IMR-90 (cell line): ENCODE data around the gene ACTRT2. TPM values are rescaled to one million over a fixed set of nuclear protein-coding genes. Genes with fewer than 3 reads are reported as not detected.

ENCODE experiments used
- ATAC-seq: fragments of 200-7000 bp; cut with Tn5 transposase; 2 replicates; pipeline ENCODE4 v1.9.1; 2020; ENCODE audit warnings: low read depth, mild to moderate bottlenecking, moderate library complexity
- BruUV-seq: library from RNA; stranded (reverse); fragments of 400-500 nt; replicated peaks from 2 replicates; lab custom pipeline; 2021; lab: Mats Ljungman, UMichigan
- CTCF ChIA-PET: fragments of 300-600 bp; formaldehyde crosslinking; extraction: SDS; loops from one replicate; lab custom pipeline; 2021; ENCODE audit warnings: antibody characterized with exemption; lab: Yijun Ruan, JAX
- POLR2A ChIA-PET: fragments of 300-600 bp; sonication (Branson Sonifier 250); formaldehyde crosslinking; loops from one replicate; lab custom pipeline; 2022; ENCODE audit warnings: antibody characterized with exemption; ENCODE audit not compliant: unreplicated experiment; lab: Charles Lee
- DNase-seq: peaks from one replicate; pipeline ENCODE4 v3.0.0; 2013
- H2AFZ ChIP-seq: replicated peaks from 2 replicates; pipeline ENCODE3; 2013; ENCODE audit warnings: low read length, mild to moderate bottlenecking; ENCODE audit not compliant: poor library complexity
- H2AK5ac ChIP-seq: 2 replicates; pipeline ENCODE4 v1.6.1; 2013; ENCODE audit warnings: low read depth, low read length, inconsistent platforms
- H2AK9ac ChIP-seq: replicated peaks from 2 replicates; pipeline ENCODE3; 2013; ENCODE audit warnings: mild to moderate bottlenecking, low read depth, low read length, moderate library complexity; ENCODE audit not compliant: poor library complexity
- H2BK120ac ChIP-seq: 2 replicates; pipeline ENCODE4 v1.6.1; 2013; ENCODE audit warnings: low read depth, low read length, inconsistent platforms
- H2BK15ac ChIP-seq: 3 replicates; pipeline ENCODE4 v1.6.1; 2013; ENCODE audit warnings: low read depth, low read length, inconsistent platforms
- H2BK20ac ChIP-seq: 2 replicates; pipeline ENCODE4 v1.6.1; 2013; ENCODE audit warnings: low read depth, mild to moderate bottlenecking, inconsistent platforms, low read length, moderate library complexity
- H2BK5ac ChIP-seq: 2 replicates; pipeline ENCODE4 v1.6.1; 2013; ENCODE audit warnings: mild to moderate bottlenecking, low read depth, low read length, inconsistent platforms; ENCODE audit not compliant: poor library complexity, severe bottlenecking
- H3K14ac ChIP-seq: replicated peaks from 2 replicates; pipeline ENCODE4 v1.6.1; 2013; ENCODE audit warnings: low read depth, low read length, inconsistent platforms
- H3K18ac ChIP-seq: 2 replicates; pipeline ENCODE4 v1.6.1; 2013; ENCODE audit warnings: low read depth, low read length, control low read depth
- H3K23ac ChIP-seq: 2 replicates; pipeline ENCODE4 v1.6.1; 2013; ENCODE audit warnings: low read depth, low read length, inconsistent platforms
- H3K27ac ChIP-seq: 2 replicates; pipeline ENCODE4 v1.5.1; 2013; ENCODE audit warnings: mild to moderate bottlenecking, control low read depth, low read length; ENCODE audit not compliant: insufficient read depth
- H3K27me3 ChIP-seq: 2 replicates; pipeline ENCODE4 v1.6.1; 2013; ENCODE audit warnings: low read length; ENCODE audit not compliant: control insufficient read depth, insufficient read depth
- H3K36me3 ChIP-seq: 2 replicates; pipeline ENCODE4 v1.6.1; 2013; ENCODE audit warnings: low read length, mixed read lengths; ENCODE audit not compliant: control insufficient read depth, insufficient read depth
- H3K4ac ChIP-seq: 2 replicates; pipeline ENCODE4 v1.6.1; 2013; ENCODE audit warnings: low read depth, low read length, inconsistent platforms
- H3K4me1 ChIP-seq: 2 replicates; pipeline ENCODE4 v1.6.1; 2013; ENCODE audit warnings: low read length, mixed read lengths; ENCODE audit not compliant: control insufficient read depth, insufficient read depth
- H3K4me2 ChIP-seq: 2 replicates; pipeline ENCODE4 v1.6.1; 2013; ENCODE audit warnings: low read depth, mild to moderate bottlenecking, control low read depth, low read length, moderate library complexity
- H3K4me3 ChIP-seq: 2 replicates; pipeline ENCODE4 v1.5.1; 2013; ENCODE audit warnings: low read depth, mild to moderate bottlenecking, control low read depth, low read length, moderate library complexity; ENCODE audit not compliant: insufficient read depth
- H3K56ac ChIP-seq: 2 replicates; pipeline ENCODE4 v1.6.1; 2013; ENCODE audit warnings: low read length, inconsistent platforms; ENCODE audit not compliant: insufficient read depth; ENCODE audit errors: extremely low read depth
- H3K79me1 ChIP-seq, 2 experiments: 2 replicates each; pipeline ENCODE4 v1.6.1; 2013; ENCODE audit warnings: low read length in 2 of 2, inconsistent platforms in 1 of 2, low read depth in 1 of 2
- H3K9ac ChIP-seq: 2 replicates; pipeline ENCODE4 v1.6.1; 2013; ENCODE audit warnings: low read depth, low read length, control low read depth
- H3K9me1 ChIP-seq: 2 replicates; pipeline ENCODE4 v1.6.1; 2013; ENCODE audit warnings: low read length, inconsistent platforms; ENCODE audit not compliant: insufficient read depth
- H3K9me3 ChIP-seq: 2 replicates; pipeline ENCODE4 v1.6.1; 2013; ENCODE audit warnings: low read length; ENCODE audit not compliant: control insufficient read depth, insufficient read depth
- H4K20me1 ChIP-seq: 2 replicates; pipeline ENCODE4 v1.6.1; 2013; ENCODE audit warnings: low read length, inconsistent platforms; ENCODE audit not compliant: insufficient read depth
- H4K5ac ChIP-seq: 2 replicates; pipeline ENCODE4 v1.6.1; 2013; ENCODE audit warnings: mild to moderate bottlenecking, low read depth, low read length, control low read depth
- H4K8ac ChIP-seq, 2 experiments: 2 replicates each; pipeline ENCODE4 v1.6.1; 2013; ENCODE audit warnings: low read depth in 2 of 2, low read length in 2 of 2, control low read depth in 1 of 2, inconsistent platforms in 1 of 2
- H4K91ac ChIP-seq: 2 replicates; pipeline ENCODE4 v1.6.1; 2013; ENCODE audit warnings: low read depth, low read length, inconsistent platforms; ENCODE audit not compliant: insufficient read depth
- BHLHE40 ChIP-seq: fragments of 150-350 bp; IDR thresholded peaks from 2 replicates; pipeline ENCODE4 v1.6.1; 2016; ENCODE audit warnings: mild to moderate bottlenecking, low read depth, low read length
- CEBPB ChIP-seq: IDR thresholded peaks from 2 replicates; pipeline ENCODE4 v1.6.1; 2012; ENCODE audit warnings: low read depth, low read length, improper control_type of control experiment
- CHD1 ChIP-seq: IDR thresholded peaks from 2 replicates; pipeline ENCODE4 v1.6.1; 2012; ENCODE audit warnings: low read depth, low read length, improper control_type of control experiment
- CTCF ChIP-seq: conservative IDR thresholded peaks from 2 replicates; pipeline ENCODE4 v1.5.1; 2012; ENCODE audit warnings: mild to moderate bottlenecking, low read depth, low read length, improper control_type of control experiment
- FOS ChIP-seq: fragments of 150-350 bp; IDR thresholded peaks from 2 replicates; pipeline ENCODE4 v1.6.1; 2016; ENCODE audit warnings: low read depth, low read length
- MAFK ChIP-seq: IDR thresholded peaks from 2 replicates; pipeline ENCODE4 v1.6.1; 2012; ENCODE audit warnings: low read depth, low read length, improper control_type of control experiment
- MAZ ChIP-seq: IDR thresholded peaks from 2 replicates; pipeline ENCODE4 v1.6.1; 2012; ENCODE audit warnings: low read depth, mild to moderate bottlenecking, low read length, improper control_type of control experiment, moderate library complexity, borderline replicate concordance
- MXI1 ChIP-seq: IDR thresholded peaks from 2 replicates; pipeline ENCODE4 v1.6.1; 2012; ENCODE audit warnings: low read depth, mild to moderate bottlenecking, low read length, moderate library complexity, borderline replicate concordance
- NFE2L2 ChIP-seq: fragments of 150-350 bp; IDR thresholded peaks from 2 replicates; pipeline ENCODE4 v1.6.1; 2016; ENCODE audit warnings: low read depth, mild to moderate bottlenecking, low read length
- POLR2A ChIP-seq: IDR thresholded peaks from 2 replicates; pipeline ENCODE4 v1.6.1; 2012; ENCODE audit warnings: mild to moderate bottlenecking, low read depth, low read length
- USF2 ChIP-seq: fragments of 150-350 bp; IDR thresholded peaks from 2 replicates; pipeline ENCODE4 v1.6.1; 2017; ENCODE audit warnings: mild to moderate bottlenecking, antibody characterized with exemption, low read length, low read depth
- WGBS, 2 experiments: methylation state at CpG; one replicate each; pipeline versions ENCODE4 v1.1.5 to v1.1.7; 2013; ENCODE audit warnings: missing lambda C conversion rate in 2 of 2; ENCODE audit not compliant: insufficient read length in 1 of 2; ENCODE audit errors: extremely low coverage in 2 of 2; 5-methylcytosine and 5-hydroxymethylcytosine counted together
- dilution Hi-C: fragments of 300-500 bp; cut with HindIII; formaldehyde crosslinking; loops from one replicate; pipeline ENCODE4 v1.14.3; 2018; ENCODE audit warnings: low sequenced_read_pairs; ENCODE audit not compliant: unreplicated experiment
- in situ Hi-C: fragments of 300-500 bp; cut with MboI; formaldehyde crosslinking; loops from 3 replicates; pipeline ENCODE4 v1.14.3; 2019; ENCODE audit warnings: low sequenced_read_pairs, inconsistent platforms, mixed read lengths
- intact Hi-C: fragments of 100-400 bp; cut with micrococcal nuclease; formaldehyde crosslinking; loops from 2 replicates; pipeline ENCODE4 v1.10.0; 2022
- polyA plus RNA-seq, 3 experiments: library from polyadenylated mRNA; depleted of rRNA; stranded (reverse); fragments of >200 nt; gene quantifications; 2 replicates each; pipeline ENCODE4 v1.2.3, GENCODE V29; 2012; ENCODE audit warnings: low replicate concordance in 1 of 3
- total RNA-seq: library from RNA; depleted of rRNA; stranded (reverse); fragments of >200 nt; gene quantifications from 2 replicates; pipeline ENCODE4 v1.2.3, GENCODE V29; 2012

ACTRT2 gene
- total and polyA plus RNA-seq, 2 of the 4 experiments (the other 2 are of a cell fraction): not detected

GRCh38 chr1:3049905-3050304 is 28.6 kb downstream of the ACTRT2 start:
- intact Hi-C loops (no loop called here), dilution Hi-C loops (no loop called here), in situ Hi-C loops (loop anchor here (25.0 kb wide), 1 partner anchor 613 kb away; no protein-coding TSS in a partner anchor)
- no peak overlapping the region for H4K91ac ChIP-seq
- no peak overlapping the region for H2BK5ac ChIP-seq
- WGBS, 2 experiments: 20% methylated on average over 1 of the region's 2 CpGs; no CpG with 5 or more reads in 1 of the 2 experiments
- H3K56ac ChIP-seq: no peak overlapping the region
- H3K18ac ChIP-seq: no peak overlapping the region
- TF ChIP-seq MAFK: no peak
- no peak for TF ChIP-seq MXI1
- no peak for TF ChIP-seq POLR2A
- no peak for TF ChIP-seq FOS
- no peak for TF ChIP-seq NFE2L2
- TF ChIP-seq USF2: no peak
- no peak for TF ChIP-seq CTCF
- no peak for TF ChIP-seq CHD1
- TF ChIP-seq CEBPB: no peak
- TF ChIP-seq MAZ: no peak
- no peak for TF ChIP-seq BHLHE40
- H3K27me3 ChIP-seq: no peaks in the 10 kb centered on the region
- no peaks in the 10 kb centered on the region for H4K20me1 ChIP-seq
- H4K8ac ChIP-seq: no peak overlapping the region
- no peak overlapping the region for H4K5ac ChIP-seq
- no TSS peak for BruUV-seq
- H3K4me2 ChIP-seq: no peak overlapping the region
- H3K4ac ChIP-seq: no peak overlapping the region
- H2BK120ac ChIP-seq: no peak overlapping the region
- no peak overlapping the region for H2BK15ac ChIP-seq
- H3K4me1 ChIP-seq: no peaks in the 10 kb centered on the region
- DNase-seq: no peak
- H3K23ac ChIP-seq: no peak overlapping the region
- no peak overlapping the region for H3K14ac ChIP-seq
- H2AK5ac ChIP-seq: no peak overlapping the region
- no peak overlapping the region for H3K27ac ChIP-seq
- no peaks in the 10 kb centered on the region for H3K9me1 ChIP-seq
- no peak overlapping the region for H3K4me3 ChIP-seq
- no peaks in the 10 kb centered on the region for H3K36me3 ChIP-seq
- no peak overlapping the region for H2AFZ ChIP-seq
- ATAC-seq: no peak
- H2BK20ac ChIP-seq: no peak overlapping the region
- peaks cover 2% of the 10 kb centered on the region; the same call in 1 of the 2 replicates for H3K9me3 ChIP-seq
- POLR2A ChIA-PET: no interaction called here
- H3K79me1 ChIP-seq: no peaks in the 10 kb centered on the region
- H2AK9ac ChIP-seq: no peak overlapping the region
- H3K9ac ChIP-seq: no peak overlapping the region
- CTCF ChIA-PET: no interaction called here
